GM20000 (cell line): ENCODE measurements around the gene DYSF.

Source experiments
- DNase-seq: peaks from one replicate; pipeline ENCODE4 v3.0.0; 2012; ENCODE audit warnings: low spot score
- CTCF ChIP-seq: IDR thresholded peaks from 2 replicates; pipeline ENCODE4 v1.5.1; 2012; ENCODE audit warnings: mild to moderate bottlenecking, control low read depth; ENCODE audit errors: extremely low read depth, missing control alignments

DYSF gene

GRCh38 chr2:71568103-71568502 is 114.7 kb downstream of the DYSF start:
- TF ChIP-seq CTCF = no peak
- no peak for DNase-seq

DNA sequence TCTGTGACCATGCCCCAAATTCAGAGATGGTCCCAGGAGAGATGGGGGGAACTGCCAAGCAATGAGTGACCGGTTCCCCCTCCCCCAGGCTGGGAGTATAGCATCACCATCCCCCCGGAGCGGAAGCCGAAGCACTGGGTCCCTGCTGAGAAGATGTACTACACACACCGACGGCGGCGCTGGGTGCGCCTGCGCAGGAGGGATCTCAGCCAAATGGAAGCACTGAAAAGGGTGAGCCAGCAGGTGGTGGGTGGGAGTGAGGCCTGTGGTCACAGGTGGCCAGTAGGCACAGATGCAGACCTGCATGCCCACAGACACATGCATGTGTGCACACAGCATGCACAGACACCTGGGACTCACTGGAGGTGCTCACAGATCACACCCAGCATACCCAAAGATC is 117.2 kb downstream of the DYSF start:
- no peak for DNase-seq
- TF ChIP-seq CTCF = no peak

- no peak for TF ChIP-seq CTCF
- DNase-seq = no peak
Measured at GRCh38 chr2:71570951-71571460, 117.6 kb downstream of the DYSF start.

- no peak for TF ChIP-seq CTCF
- no peak for DNase-seq
Measured at GRCh38 chr2:71571945-71572344, 118.6 kb downstream of the DYSF start.

DNA sequence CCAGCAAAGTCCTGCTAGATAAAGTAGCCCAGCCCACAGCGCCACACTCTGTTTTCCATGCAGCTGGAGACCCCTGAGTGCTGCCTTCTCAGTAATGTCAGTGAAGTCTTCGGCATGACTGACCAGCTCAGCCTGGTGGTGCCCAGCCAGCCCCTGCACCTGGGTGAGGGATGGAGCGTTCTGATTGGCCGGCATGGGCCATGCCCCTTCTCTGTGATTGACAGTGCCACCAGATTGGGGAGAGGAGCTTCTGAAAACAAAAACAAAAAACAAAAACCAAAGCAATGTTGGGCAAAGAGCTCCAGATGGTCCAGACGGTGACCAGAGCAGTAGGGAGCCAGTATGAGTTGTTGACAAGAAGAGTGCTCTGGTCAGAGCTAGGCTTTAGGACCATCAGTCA is 122.6 kb downstream of the DYSF start:
- no peak for TF ChIP-seq CTCF
- no peak for DNase-seq

DNA sequence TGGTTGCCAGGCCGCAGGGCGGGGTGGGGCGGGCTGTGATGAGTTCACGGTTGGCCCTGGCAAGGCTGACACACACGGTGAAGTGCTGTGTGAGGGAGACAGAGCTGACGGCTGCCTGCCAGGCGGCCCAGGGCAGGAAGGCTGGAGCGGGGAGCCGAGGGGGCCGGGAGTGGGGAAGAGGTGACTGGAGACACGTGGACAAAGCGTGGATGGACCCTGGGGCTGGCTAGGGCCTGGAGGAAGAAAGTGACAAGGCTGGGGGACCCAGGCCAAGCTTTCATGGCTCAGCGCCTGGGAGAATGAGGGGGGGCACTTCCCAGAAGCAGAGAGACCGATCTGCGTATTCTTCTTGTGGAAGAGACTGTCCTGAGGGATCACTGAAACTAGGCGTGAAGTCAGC is 123.2 kb downstream of the DYSF start:
- DNase-seq = no peak
- no peak for TF ChIP-seq CTCF

DNA sequence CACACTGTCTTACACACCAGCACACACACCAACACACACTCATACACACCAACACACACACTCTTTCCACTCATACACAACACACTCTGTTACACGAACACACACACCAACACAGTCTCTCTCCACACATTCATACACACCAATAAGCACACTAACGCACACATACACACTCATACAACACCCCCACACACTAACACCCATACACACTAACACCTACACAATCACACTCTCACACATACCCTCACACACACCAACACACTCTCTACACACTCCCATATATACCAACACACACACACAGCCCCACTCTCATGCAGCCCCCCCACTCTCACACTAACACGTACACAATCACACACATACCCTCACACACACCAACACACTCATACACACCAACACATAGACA is 123.8 kb downstream of the DYSF start:
- no peak for TF ChIP-seq CTCF
- no peak for DNase-seq
